H1 (cell line): ENCODE measurements around the gene EIF2B2. TPM values are rescaled to one million over a fixed set of nuclear protein-coding genes. Genes with fewer than 3 reads are reported as not detected.

Experiments used
- CTCF ChIA-PET: fragments of 300-600 bp; sonication (Branson Sonifier 250); formaldehyde crosslinking; loops from one replicate; lab custom pipeline; 2021; ENCODE audit not compliant: partially characterized antibody; lab: Charles Lee
- POLR2A ChIA-PET: fragments of 300-600 bp; sonication (Branson Sonifier 250); formaldehyde crosslinking; loops from one replicate; lab custom pipeline; 2021; ENCODE audit warnings: inconsistent platforms; ENCODE audit not compliant: partially characterized antibody; lab: Charles Lee
- DNase-seq, 2 experiments: peaks; one replicate each; pipeline versions ENCODE4 v3.0.0 to v3.0.0-alpha.2; 2010 to 2022; ENCODE audit warnings: low spot score in 2 of 2, low read depth in 1 of 2, mixed read lengths in 1 of 2
- FAIRE-seq: peaks from 2 replicates; lab custom pipeline; 2011; peaks lifted over from hg19 to GRCh38; lab: Jason Lieb, UNC
- H2AFZ ChIP-seq: 2 replicates; pipeline ENCODE4 v1.8.1; 2012; ENCODE audit warnings: low read length, inconsistent platforms
- H2AK5ac ChIP-seq: 2 replicates; pipeline ENCODE4 v1.6.1; 2013; ENCODE audit warnings: low read depth, low read length
- H2BK120ac ChIP-seq: replicated peaks from 2 replicates; pipeline ENCODE3; 2013; ENCODE audit warnings: low read depth, low read length, inconsistent platforms
- H2BK12ac ChIP-seq: 2 replicates; pipeline ENCODE4 v1.6.1; 2013; ENCODE audit warnings: low read depth, low read length
- H2BK15ac ChIP-seq: 2 replicates; pipeline ENCODE4 v1.6.1; 2013; ENCODE audit warnings: low read length
- H2BK20ac ChIP-seq: 2 replicates; pipeline ENCODE4 v1.6.1; 2013; ENCODE audit warnings: low read length
- H2BK5ac ChIP-seq: 2 replicates; pipeline ENCODE4 v1.6.1; 2013; ENCODE audit warnings: low read depth, low read length
- H3K14ac ChIP-seq: 2 replicates; pipeline ENCODE4 v1.6.1; 2013; ENCODE audit warnings: inconsistent platforms; ENCODE audit not compliant: insufficient read length
- H3K18ac ChIP-seq: 2 replicates; pipeline ENCODE4 v1.6.1; 2013; ENCODE audit warnings: low read length; ENCODE audit errors: extremely low read depth
- H3K23ac ChIP-seq: 2 replicates; pipeline ENCODE4 v1.6.1; 2013; ENCODE audit warnings: inconsistent platforms; ENCODE audit not compliant: insufficient read length
- H3K23me2 ChIP-seq: 2 replicates; pipeline ENCODE4 v1.6.1; 2013; ENCODE audit warnings: low read depth, low read length
- H3K27ac ChIP-seq: 2 replicates; pipeline ENCODE4 v1.6.1; 2011; ENCODE audit warnings: low read depth, low read length, inconsistent platforms
- H3K27me3 ChIP-seq, 4 experiments: replicated peaks in 1 of 4; 1 replicate in 1 of 4; 2 replicates in 3 of 4; pipeline versions ENCODE4 v1.6.1 to v1.8.1; 2011 to 2013; ENCODE audit warnings: low read length in 3 of 4, mild to moderate bottlenecking in 3 of 4, inconsistent platforms in 2 of 4, mixed read lengths in 2 of 4, moderate library complexity in 1 of 4; ENCODE audit not compliant: control insufficient read depth in 3 of 4, insufficient read depth in 3 of 4; ENCODE audit errors: extremely low read depth in 1 of 4
- H3K36me3 ChIP-seq, 4 experiments: 2 replicates each; pipeline versions ENCODE4 v1.6.1 to v1.8.1; 2011 to 2013; ENCODE audit warnings: mild to moderate bottlenecking in 4 of 4, low read length in 3 of 4, moderate library complexity in 2 of 4, control low read depth in 1 of 4, inconsistent platforms in 1 of 4; ENCODE audit not compliant: insufficient read depth in 4 of 4, control insufficient read depth in 2 of 4
- H3K4ac ChIP-seq: replicated peaks from 2 replicates; pipeline ENCODE3; 2013; ENCODE audit warnings: low read length, low read depth, mixed read lengths, inconsistent platforms; ENCODE audit not compliant: insufficient read length
- H3K4me1 ChIP-seq, 4 experiments: replicated peaks in 1 of 4; 1 replicate in 1 of 4; 2 replicates in 3 of 4; pipeline versions ENCODE4 v1.6.1 to v1.8.1; 2011 to 2013; ENCODE audit warnings: low read length in 3 of 4, inconsistent platforms in 2 of 4, mixed read lengths in 1 of 4; ENCODE audit not compliant: insufficient read depth in 4 of 4, control insufficient read depth in 3 of 4
- H3K4me2 ChIP-seq, 2 experiments: 2 replicates each; pipeline versions ENCODE4 v1.6.1 to v1.8.1; 2011 to 2013; ENCODE audit warnings: low read depth in 2 of 2, low read length in 2 of 2, control low read depth in 1 of 2, inconsistent platforms in 1 of 2, mild to moderate bottlenecking in 1 of 2; ENCODE audit not compliant: insufficient read depth in 1 of 2
- H3K4me3 ChIP-seq, 4 experiments: fragments of 200-600, 300-600 bp in 1 of 4; sonication (generic), shearing (Covaris generic), sonication (Bioruptor Twin) in 1 of 4; 2 replicates each; pipeline versions ENCODE4 v1.5.1 to v1.8.1; 2011 to 2016; ENCODE audit warnings: low read length in 4 of 4, low read depth in 3 of 4, control low read depth in 2 of 4, inconsistent platforms in 2 of 4, mild to moderate bottlenecking in 2 of 4, mixed read lengths in 1 of 4, moderate library complexity in 1 of 4; ENCODE audit not compliant: insufficient read depth in 2 of 4; ENCODE audit errors: extremely low read depth in 1 of 4
- H3K56ac ChIP-seq: replicated peaks from 2 replicates; pipeline ENCODE3; 2013; ENCODE audit warnings: low read depth, mild to moderate bottlenecking, mixed read lengths, low read length, inconsistent platforms; ENCODE audit not compliant: insufficient read length
- H3K79me1 ChIP-seq: 2 replicates; pipeline ENCODE4 v1.6.1; 2013; ENCODE audit warnings: low read depth, low read length, control low read depth
- H3K79me2 ChIP-seq, 2 experiments: 2 replicates each; pipeline versions ENCODE4 v1.6.1 to v1.8.1; 2012 to 2013; ENCODE audit warnings: low read length in 2 of 2, mild to moderate bottlenecking in 2 of 2, inconsistent platforms in 1 of 2; ENCODE audit not compliant: insufficient read depth in 2 of 2, control insufficient read depth in 1 of 2
- H3K9ac ChIP-seq, 4 experiments: replicated peaks in 1 of 4; 1 replicate in 1 of 4; 2 replicates in 3 of 4; pipeline versions ENCODE4 v1.6.1 to v1.8.1; 2011 to 2013; ENCODE audit warnings: low read depth in 3 of 4, low read length in 3 of 4, control low read depth in 2 of 4, mild to moderate bottlenecking in 2 of 4, moderate library complexity in 2 of 4, inconsistent platforms in 1 of 4; ENCODE audit errors: extremely low read depth in 1 of 4
- H3K9me3 ChIP-seq, 2 experiments: 2 replicates each; pipeline versions ENCODE4 v1.6.1 to v1.8.1; 2012 to 2013; ENCODE audit warnings: mild to moderate bottlenecking in 2 of 2, moderate library complexity in 2 of 2, control low read depth in 1 of 2, inconsistent platforms in 1 of 2, low read depth in 1 of 2, low read length in 1 of 2, mixed read lengths in 1 of 2; ENCODE audit not compliant: insufficient read depth in 2 of 2
- H4K20me1 ChIP-seq, 2 experiments: replicated peaks in 1 of 2; 2 replicates each; pipeline versions ENCODE3 to v1.8.1; 2011 to 2013; ENCODE audit warnings: inconsistent platforms in 2 of 2, low read length in 2 of 2, mild to moderate bottlenecking in 1 of 2; ENCODE audit not compliant: insufficient read depth in 2 of 2, control insufficient read depth in 1 of 2
- H4K5ac ChIP-seq: 2 replicates; pipeline ENCODE4 v1.6.1; 2013; ENCODE audit warnings: low read length, low read depth, mixed read lengths, inconsistent platforms; ENCODE audit not compliant: insufficient read length
- H4K8ac ChIP-seq: 2 replicates; pipeline ENCODE4 v1.8.0; 2013; ENCODE audit warnings: mild to moderate bottlenecking, moderate library complexity, low read length, inconsistent platforms; ENCODE audit not compliant: insufficient read depth; ENCODE audit errors: extremely low read depth
- H4K91ac ChIP-seq: replicated peaks from 2 replicates; pipeline ENCODE3; 2013; ENCODE audit warnings: low read length, mixed read lengths, inconsistent platforms; ENCODE audit not compliant: insufficient read length
- BACH1 ChIP-seq: IDR thresholded peaks from 2 replicates; pipeline ENCODE4 v1.6.1; 2012; ENCODE audit warnings: low read length, improper control_type of control experiment
- EP300 ChIP-seq, 2 experiments: IDR thresholded peaks; 1 replicate in 1 of 2; 2 replicates in 1 of 2; pipeline ENCODE4 v1.6.1; 2011 to 2012; ENCODE audit warnings: low read depth in 2 of 2, low read length in 2 of 2, mild to moderate bottlenecking in 2 of 2, borderline replicate concordance in 1 of 2, inconsistent platforms in 1 of 2, moderate library complexity in 1 of 2
- KDM1A ChIP-seq: fragments of 200-600, 300-600 bp; sonication (generic); IDR thresholded peaks from 2 replicates; pipeline ENCODE4 v1.7.1; 2016; ENCODE audit warnings: mild to moderate bottlenecking, low read length, borderline replicate concordance
- NANOG ChIP-seq: IDR thresholded peaks from 2 replicates; pipeline ENCODE4 v1.6.1; 2011; ENCODE audit warnings: low read length, low read depth, mild to moderate bottlenecking, inconsistent platforms; ENCODE audit not compliant: insufficient read depth, poor library complexity, severe bottlenecking
- RXRA ChIP-seq: IDR thresholded peaks from 2 replicates; pipeline ENCODE4 v1.6.1; 2011; ENCODE audit warnings: low read depth, mild to moderate bottlenecking, low read length, moderate library complexity; ENCODE audit not compliant: insufficient read depth
- SIRT6 ChIP-seq: IDR thresholded peaks from one replicate; pipeline ENCODE4 v1.7.1; 2012; ENCODE audit warnings: low read length, inconsistent platforms
- SIX5 ChIP-seq: IDR thresholded peaks from 2 replicates; pipeline ENCODE4 v1.6.1; 2011; ENCODE audit warnings: mild to moderate bottlenecking, low read depth, low read length
- TBP ChIP-seq: IDR thresholded peaks from 2 replicates; pipeline ENCODE4 v1.6.1; 2011; ENCODE audit warnings: low read depth, low read length, improper control_type of control experiment
- WGBS, 2 experiments: shearing (Covaris generic) in 1 of 2; methylation state at CpG; one replicate each; pipeline versions ENCODE4 v1.1.6 to v1.1.7; 2013 to 2015; ENCODE audit warnings: low lambda C conversion rate in 2 of 2, mixed read lengths in 2 of 2, inconsistent platforms in 1 of 2, low coverage in 1 of 2, missing lambda C conversion rate in 1 of 2; ENCODE audit not compliant: insufficient replicate concordance in 2 of 2, insufficient coverage in 1 of 2, insufficient read length in 1 of 2; ENCODE audit errors: extremely low coverage in 1 of 2, missing lambda C conversion rate in 1 of 2; 5-methylcytosine and 5-hydroxymethylcytosine counted together
- polyA plus RNA-seq, 7 experiments: library from polyadenylated mRNA; depleted of rRNA in 3 of 7; stranded (reverse) in 5 of 7; unstranded in 2 of 7; fragments of >200 nt in 5 of 7; fragments of 200-250 nt in 2 of 7; gene quantifications; 1 replicate in 5 of 7; 2 replicates in 1 of 7; 4 replicates in 1 of 7; pipeline versions ENCODE4 v1.2.1 to v1.2.3, GENCODE V29; 2011 to 2013; ENCODE audit warnings: missing spikeins in 2 of 7, mixed read lengths in 2 of 7
- total RNA-seq: library from RNA; stranded (reverse); fragmentation: NEBNext Ultra II Directional; extraction: Animal tissue kit (Norgen Biotek cat#: 25700); gene quantifications from 2 replicates; pipeline ENCODE4 v1.2.1, GENCODE V29; 2021
- TF ChIP-seq, protein P1 (sequence below), 3 experiments: IDR thresholded peaks; 1 replicate in 2 of 3; 2 replicates in 1 of 3; pipeline versions ENCODE4 v1.5.1 to v1.6.1; 2011; ENCODE audit warnings: low read length in 3 of 3, mild to moderate bottlenecking in 3 of 3, inconsistent platforms in 2 of 3, low read depth in 1 of 3, moderate library complexity in 1 of 3; ENCODE audit not compliant: insufficient read depth in 1 of 3; ENCODE audit errors: control extremely low read depth in 1 of 3
- TF ChIP-seq, protein P2 (sequence below): IDR thresholded peaks from 2 replicates; pipeline ENCODE4 v1.6.1; 2011; ENCODE audit warnings: low read length, improper control_type of control experiment

EIF2B2 gene
- total and polyA plus RNA-seq, 2 of the 8 experiments (the other 6 are each of a cell fraction or from before 2014, with no cell fraction given), result 42.6 to 79.9 TPM

GRCh38 chr14:75046899-75047298 lies 44.2 kb downstream of the EIF2B2 start:
- Histone ChIP-seq H3K14ac (no peak overlapping the region), H3K23me2 (no peaks in the 10 kb centered on the region; the same call in 1 of the 2 replicates), H3K56ac (no peak overlapping the region), H3K9ac (no peak overlapping the region), H4K91ac (no peak overlapping the region), H3K36me3 (peaks cover 0 to 3% (median 1%) of the 10 kb centered on the region in 4 experiments; a peak in 4 of 8 replicates), H2AFZ (no peak overlapping the region), H3K4me1 (peaks cover 0 to 4% (median 0%) of the 10 kb centered on the region in 4 experiments; a peak in 3 of 7 replicates), H2BK5ac (no peak overlapping the region), H2AK5ac (no peak overlapping the region), H3K9me3 (no peaks in the 10 kb centered on the region), H2BK15ac (no peak overlapping the region), H3K23ac (no peak overlapping the region), H2BK12ac (no peak overlapping the region), H3K79me2 (no peaks in the 10 kb centered on the region), H2BK120ac (no peak overlapping the region), H3K27ac (no peak overlapping the region), H4K8ac (no peak overlapping the region), H4K5ac (no peak overlapping the region), H4K20me1 (no peaks in the 10 kb centered on the region), H3K79me1 (no peaks in the 10 kb centered on the region), H3K4me3 (no peak overlapping the region), H3K27me3 (no peaks in the 10 kb centered on the region), H3K4me2 (no peak overlapping the region), H2BK20ac (no peak overlapping the region), H3K18ac (no peak overlapping the region), H3K4ac (no peak overlapping the region)
- 91% methylated on average over 3 of the region's 3 CpGs; no CpG with 5 or more reads in 1 of the 2 experiments for WGBS, 2 experiments
- DNase-seq (no peak), FAIRE-seq (no peak)
- CTCF ChIA-PET, result no interaction called here
- POLR2A ChIA-PET, result interaction anchor here (0.7 to 1.1 kb wide), 2 partner anchors 11 to 141 kb away, joined by 3 to 6 read pairs; no protein-coding TSS in a partner anchor
- TF ChIP-seq RXRA (no peak), SIX5 (no peak), NANOG (no peak), EP300 (IDR thresholded peaks at IDR 0.05; ENCODE audit: borderline replicate concordance in 1 of 2, low read depth in 2 of 2, low read length in 2 of 2) (no peak), TBP (no peak), KDM1A (no peak), SIRT6 (no peak), BACH1 (no peak)
- TF ChIP-seq, protein P1, sequence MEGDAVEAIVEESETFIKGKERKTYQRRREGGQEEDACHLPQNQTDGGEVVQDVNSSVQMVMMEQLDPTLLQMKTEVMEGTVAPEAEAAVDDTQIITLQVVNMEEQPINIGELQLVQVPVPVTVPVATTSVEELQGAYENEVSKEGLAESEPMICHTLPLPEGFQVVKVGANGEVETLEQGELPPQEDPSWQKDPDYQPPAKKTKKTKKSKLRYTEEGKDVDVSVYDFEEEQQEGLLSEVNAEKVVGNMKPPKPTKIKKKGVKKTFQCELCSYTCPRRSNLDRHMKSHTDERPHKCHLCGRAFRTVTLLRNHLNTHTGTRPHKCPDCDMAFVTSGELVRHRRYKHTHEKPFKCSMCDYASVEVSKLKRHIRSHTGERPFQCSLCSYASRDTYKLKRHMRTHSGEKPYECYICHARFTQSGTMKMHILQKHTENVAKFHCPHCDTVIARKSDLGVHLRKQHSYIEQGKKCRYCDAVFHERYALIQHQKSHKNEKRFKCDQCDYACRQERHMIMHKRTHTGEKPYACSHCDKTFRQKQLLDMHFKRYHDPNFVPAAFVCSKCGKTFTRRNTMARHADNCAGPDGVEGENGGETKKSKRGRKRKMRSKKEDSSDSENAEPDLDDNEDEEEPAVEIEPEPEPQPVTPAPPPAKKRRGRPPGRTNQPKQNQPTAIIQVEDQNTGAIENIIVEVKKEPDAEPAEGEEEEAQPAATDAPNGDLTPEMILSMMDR (IDR thresholded peaks at IDR 0.05; ENCODE audit: control extremely low read depth in 1 of 3, insufficient read depth in 1 of 3, low read depth in 1 of 3, low read length in 3 of 3), result no peak
- TF ChIP-seq, protein P2, sequence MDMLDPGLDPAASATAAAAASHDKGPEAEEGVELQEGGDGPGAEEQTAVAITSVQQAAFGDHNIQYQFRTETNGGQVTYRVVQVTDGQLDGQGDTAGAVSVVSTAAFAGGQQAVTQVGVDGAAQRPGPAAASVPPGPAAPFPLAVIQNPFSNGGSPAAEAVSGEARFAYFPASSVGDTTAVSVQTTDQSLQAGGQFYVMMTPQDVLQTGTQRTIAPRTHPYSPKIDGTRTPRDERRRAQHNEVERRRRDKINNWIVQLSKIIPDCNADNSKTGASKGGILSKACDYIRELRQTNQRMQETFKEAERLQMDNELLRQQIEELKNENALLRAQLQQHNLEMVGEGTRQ, result no peak
